ENCODE measurements around the gene HSPB7.

DNA sequence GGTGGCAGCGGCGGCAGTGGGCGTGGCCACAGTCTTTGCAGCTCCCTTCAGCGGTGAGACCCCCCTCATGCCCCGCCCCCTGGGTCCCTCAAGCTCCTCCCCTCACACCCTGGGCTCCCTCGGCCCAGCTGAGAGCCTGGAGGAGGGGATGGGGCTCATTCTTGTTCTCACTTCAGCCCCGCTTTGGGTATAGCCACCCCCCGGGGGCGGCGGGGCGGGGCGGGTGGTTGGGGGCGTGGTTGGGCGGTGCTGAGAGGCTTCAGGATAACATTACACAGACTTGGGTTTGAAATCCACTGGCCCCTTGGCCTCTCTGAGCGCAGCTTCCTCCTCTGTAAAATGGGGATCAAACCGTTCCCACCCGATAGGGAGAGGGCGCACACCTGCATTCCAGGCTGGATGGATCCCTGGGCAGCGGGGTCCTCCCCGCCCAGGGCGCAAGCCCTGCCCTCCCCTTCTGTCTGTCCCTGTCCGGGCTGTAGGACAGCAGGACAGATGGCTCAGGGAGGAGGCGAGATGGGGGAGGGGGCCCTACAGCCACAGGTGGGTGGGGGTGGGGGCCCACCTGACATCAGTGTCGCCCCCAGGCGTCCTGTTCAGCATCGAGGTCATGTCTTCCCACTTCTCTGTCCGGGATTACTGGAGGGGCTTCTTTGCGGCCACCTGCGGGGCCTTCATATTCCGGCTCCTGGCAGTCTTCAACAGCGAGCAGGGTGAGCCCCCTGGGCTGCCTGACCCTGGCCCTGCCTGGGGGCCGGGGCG lies 9.1 kb upstream of the HSPB7 start:
- TF ChIP-seq, protein P1, sequence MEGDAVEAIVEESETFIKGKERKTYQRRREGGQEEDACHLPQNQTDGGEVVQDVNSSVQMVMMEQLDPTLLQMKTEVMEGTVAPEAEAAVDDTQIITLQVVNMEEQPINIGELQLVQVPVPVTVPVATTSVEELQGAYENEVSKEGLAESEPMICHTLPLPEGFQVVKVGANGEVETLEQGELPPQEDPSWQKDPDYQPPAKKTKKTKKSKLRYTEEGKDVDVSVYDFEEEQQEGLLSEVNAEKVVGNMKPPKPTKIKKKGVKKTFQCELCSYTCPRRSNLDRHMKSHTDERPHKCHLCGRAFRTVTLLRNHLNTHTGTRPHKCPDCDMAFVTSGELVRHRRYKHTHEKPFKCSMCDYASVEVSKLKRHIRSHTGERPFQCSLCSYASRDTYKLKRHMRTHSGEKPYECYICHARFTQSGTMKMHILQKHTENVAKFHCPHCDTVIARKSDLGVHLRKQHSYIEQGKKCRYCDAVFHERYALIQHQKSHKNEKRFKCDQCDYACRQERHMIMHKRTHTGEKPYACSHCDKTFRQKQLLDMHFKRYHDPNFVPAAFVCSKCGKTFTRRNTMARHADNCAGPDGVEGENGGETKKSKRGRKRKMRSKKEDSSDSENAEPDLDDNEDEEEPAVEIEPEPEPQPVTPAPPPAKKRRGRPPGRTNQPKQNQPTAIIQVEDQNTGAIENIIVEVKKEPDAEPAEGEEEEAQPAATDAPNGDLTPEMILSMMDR (conservative IDR thresholded peaks at IDR 0.05; ENCODE audit: low read depth in 2 of 2): 0 out of 4 replicates have a peak, but pooled peaks have one; percentile 4 to 11
- TF ChIP-seq ZNF114 (CRISPR knock-in tag; IDR thresholded peaks at IDR 0.05) (no peak), STAT1 (IDR thresholded peaks at IDR 0.05; ENCODE audit: unreplicated experiment) (no peak), EZH2phosphoT487 (IDR thresholded peaks at IDR 0.05; ENCODE audit: unreplicated experiment) (no peak), POLR2AphosphoS5 (IDR thresholded peaks at IDR 0.05; ENCODE audit: low read depth) (peak; percentile 68), JUNB (IDR thresholded peaks at IDR 0.05; ENCODE audit: unreplicated experiment) (no peak), EZH2 (IDR thresholded peaks at IDR 0.05; ENCODE audit: low read depth, unreplicated experiment) (no peak), ZNF331 (CRISPR knock-in tag; IDR thresholded peaks at IDR 0.05; ENCODE audit: low read depth) (no peak), NANOG (IDR thresholded peaks at IDR 0.05; ENCODE audit: borderline replicate concordance) (no peak), REST (IDR thresholded peaks at IDR 0.05; ENCODE audit: unreplicated experiment) (no peak)
- TF ChIP-seq, protein P2, sequence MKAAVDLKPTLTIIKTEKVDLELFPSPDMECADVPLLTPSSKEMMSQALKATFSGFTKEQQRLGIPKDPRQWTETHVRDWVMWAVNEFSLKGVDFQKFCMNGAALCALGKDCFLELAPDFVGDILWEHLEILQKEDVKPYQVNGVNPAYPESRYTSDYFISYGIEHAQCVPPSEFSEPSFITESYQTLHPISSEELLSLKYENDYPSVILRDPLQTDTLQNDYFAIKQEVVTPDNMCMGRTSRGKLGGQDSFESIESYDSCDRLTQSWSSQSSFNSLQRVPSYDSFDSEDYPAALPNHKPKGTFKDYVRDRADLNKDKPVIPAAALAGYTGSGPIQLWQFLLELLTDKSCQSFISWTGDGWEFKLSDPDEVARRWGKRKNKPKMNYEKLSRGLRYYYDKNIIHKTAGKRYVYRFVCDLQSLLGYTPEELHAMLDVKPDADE (IDR thresholded peaks at IDR 0.05): no peak
